GM19324 (cell line): ENCODE measurements around the gene GSTT2.
"Not testable (repeated sequence)": the region's sequence is repeated elsewhere in the genome, so short reads cannot be mapped to it uniquely, and the experiment has no call there.

ENCODE experiments used
- ATAC-seq: cut with Tn5 transposase; IDR thresholded peaks from one replicate; pipeline ENCODE4 v1.9.1; 2021; ENCODE audit warnings: mild to moderate bottlenecking, moderate library complexity; ENCODE audit not compliant: unreplicated experiment, low FRiP score

The GSTT2 gene

DNA sequence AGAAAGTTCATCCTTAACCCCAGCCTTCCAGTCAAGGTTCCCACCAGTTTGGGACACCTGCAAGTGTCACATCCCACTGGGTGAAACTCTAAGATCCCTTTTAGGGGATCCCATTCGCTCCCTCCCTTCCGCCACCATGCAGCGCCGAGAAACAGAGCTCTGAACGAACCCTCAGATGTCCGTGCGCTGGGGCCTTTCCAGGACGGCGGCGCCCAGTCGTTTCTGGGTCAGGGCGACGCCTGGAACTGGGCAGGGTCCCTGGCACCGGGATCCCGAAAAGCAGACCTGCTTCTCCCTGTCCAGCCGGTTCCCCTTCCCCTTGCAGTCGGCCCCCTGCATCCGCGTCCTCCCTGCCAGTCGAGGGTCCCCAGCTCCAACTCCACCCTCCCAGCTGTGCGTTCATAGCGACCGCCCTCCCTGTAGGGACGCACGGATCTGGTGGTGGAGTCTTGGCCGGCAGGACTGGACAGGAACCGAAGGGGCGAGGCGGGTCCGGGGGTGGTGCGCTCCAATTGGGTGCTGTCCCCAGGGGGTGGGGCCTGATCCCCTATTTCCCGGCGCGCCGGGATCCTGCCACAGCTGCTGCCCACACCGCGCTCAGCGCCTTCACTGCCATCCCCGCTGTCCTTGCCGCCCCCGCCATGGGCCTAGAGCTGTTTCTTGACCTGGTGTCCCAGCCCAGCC is at the start of gene GSTT2:
TSS of gene GSTT2 (plus strand) at position 578 of the 684 bp plus-strand sequence.
- ATAC-seq, result not testable (repeated sequence)

- ATAC-seq, result no peak
Measured at GRCh38 chr22:23938328-23939016, 41.5 kb upstream of the GSTT2 start.

- no peak for ATAC-seq
Measured at GRCh38 chr22:23939017-23939357, 40.9 kb upstream of the GSTT2 start.

DNA sequence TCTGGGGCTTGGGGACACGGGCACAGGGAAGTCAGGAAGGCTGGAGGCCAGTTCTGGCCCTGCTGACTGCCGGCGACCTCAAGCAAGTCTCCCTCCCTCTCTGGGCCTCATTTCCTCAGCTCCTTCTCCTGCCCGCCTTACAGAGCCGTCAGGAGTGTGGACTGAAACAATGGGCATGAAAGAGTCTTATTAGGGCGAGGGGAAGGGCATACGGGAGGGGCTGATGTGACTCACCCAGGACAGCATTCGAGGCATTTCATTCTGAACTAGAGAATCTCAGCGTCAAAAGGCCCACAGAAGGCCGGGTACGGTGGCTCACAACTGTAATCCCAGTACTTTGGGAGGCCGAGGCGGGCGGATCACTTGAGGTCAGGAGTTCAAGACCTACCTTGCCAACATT is 39.8 kb upstream of the GSTT2 start:
- not testable (repeated sequence) for ATAC-seq

- ATAC-seq, result not testable (repeated sequence)
Measured at GRCh38 chr22:23947391-23947790, 32.5 kb upstream of the GSTT2 start.

GRCh38 chr22:23949764-23950163 is 30.2 kb upstream of the GSTT2 start:
- ATAC-seq, result not testable (repeated sequence)

DNA sequence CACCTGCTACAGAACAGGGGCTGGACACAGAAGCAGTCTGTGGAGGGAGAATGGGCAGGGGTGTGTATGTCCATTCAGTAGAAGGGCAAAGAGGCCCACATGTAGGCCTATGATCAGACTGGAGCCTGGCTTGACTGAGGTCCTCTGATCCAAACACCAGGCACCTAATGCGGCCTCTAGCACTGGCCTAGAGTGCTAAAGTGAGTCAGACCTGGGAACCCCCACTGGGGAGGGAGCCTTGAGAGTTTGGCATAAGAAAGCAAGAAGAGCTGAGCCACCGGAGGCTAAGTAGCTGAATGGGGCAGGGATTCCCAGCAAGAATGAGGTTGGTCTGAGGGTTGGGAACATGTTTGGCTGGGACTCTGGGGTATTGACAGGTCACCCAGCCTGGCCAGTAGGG is 28.6 kb upstream of the GSTT2 start:
- not testable (repeated sequence) for ATAC-seq

DNA sequence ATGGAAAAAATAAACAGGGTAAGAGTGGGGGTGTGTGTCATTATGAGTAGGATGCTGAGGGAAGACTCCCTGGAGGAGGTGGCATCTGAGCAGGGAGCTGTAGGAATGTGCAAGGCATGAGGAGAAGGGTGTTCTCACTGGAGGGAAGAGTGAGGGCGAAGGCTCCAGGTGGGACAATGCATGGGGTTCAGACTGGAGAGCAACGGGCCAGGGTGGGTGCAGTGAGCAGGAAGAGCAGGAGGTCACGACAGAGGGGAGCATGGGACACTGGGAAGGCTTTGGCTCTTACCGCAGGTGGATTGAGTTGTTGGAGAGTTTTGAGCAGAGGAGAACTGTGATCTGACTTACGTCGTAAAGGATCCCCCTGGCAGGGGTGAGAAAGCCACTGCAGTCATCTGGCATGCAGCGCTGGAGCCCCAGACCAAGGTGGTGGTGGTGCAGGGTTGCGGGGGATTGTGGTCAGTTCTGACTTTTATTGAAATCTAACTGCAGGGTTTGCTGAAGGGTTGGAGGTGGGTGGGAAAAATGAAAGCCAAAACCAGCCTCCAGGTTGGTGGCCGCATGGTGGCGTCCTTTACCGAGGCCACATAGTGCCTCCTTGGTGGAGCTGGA is 27.0 kb upstream of the GSTT2 start:
- ATAC-seq, result not testable (repeated sequence)

DNA sequence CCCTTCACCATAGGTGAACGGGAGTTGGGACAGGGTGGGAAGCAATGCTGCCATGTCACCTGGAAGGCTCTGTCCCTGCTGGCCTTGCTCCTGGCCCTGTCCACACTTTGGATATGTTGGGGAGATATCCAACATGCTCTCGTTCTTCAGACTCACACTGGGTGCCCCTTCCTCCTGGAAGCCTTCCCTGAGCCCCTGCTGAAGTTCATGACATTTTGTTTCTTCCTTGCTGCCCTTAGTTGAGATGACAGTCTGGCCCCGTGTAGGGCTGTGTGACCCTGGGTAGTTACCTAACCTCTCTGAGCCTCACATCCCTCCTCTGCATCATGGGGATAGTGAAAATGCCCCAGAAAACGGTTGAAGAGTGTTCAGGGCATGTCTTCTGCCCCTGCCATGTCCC is 26.4 kb upstream of the GSTT2 start:
- ATAC-seq, result not testable (repeated sequence)

- ATAC-seq, result not testable (repeated sequence)
Measured at GRCh38 chr22:23954193-23954990, 25.5 kb upstream of the GSTT2 start.

- ATAC-seq, result not testable (repeated sequence)
Measured at GRCh38 chr22:23954991-23955305, 25.0 kb upstream of the GSTT2 start.

DNA sequence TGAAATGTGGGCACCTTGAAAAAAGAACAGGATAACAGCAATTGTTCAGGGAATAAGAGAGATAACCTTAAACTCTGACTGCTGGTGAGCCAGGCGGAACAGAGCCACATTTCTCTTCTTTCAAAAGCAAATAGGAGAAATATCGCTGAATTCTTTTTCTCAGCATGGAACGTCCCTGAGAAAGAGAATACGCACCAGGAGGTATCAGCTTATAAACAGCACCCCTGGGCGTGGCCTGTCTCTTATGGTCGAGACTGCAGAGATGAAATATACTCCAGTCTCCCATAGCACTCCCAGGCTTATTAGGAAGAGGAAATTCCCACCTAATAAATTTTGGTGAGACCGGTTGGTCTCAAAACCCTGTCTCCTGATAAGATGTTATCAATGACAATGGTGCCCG is 24.0 kb upstream of the GSTT2 start:
- not testable (repeated sequence) for ATAC-seq

GRCh38 chr22:23956301-23956900 is 23.5 kb upstream of the GSTT2 start:
- ATAC-seq, result not testable (repeated sequence)

DNA sequence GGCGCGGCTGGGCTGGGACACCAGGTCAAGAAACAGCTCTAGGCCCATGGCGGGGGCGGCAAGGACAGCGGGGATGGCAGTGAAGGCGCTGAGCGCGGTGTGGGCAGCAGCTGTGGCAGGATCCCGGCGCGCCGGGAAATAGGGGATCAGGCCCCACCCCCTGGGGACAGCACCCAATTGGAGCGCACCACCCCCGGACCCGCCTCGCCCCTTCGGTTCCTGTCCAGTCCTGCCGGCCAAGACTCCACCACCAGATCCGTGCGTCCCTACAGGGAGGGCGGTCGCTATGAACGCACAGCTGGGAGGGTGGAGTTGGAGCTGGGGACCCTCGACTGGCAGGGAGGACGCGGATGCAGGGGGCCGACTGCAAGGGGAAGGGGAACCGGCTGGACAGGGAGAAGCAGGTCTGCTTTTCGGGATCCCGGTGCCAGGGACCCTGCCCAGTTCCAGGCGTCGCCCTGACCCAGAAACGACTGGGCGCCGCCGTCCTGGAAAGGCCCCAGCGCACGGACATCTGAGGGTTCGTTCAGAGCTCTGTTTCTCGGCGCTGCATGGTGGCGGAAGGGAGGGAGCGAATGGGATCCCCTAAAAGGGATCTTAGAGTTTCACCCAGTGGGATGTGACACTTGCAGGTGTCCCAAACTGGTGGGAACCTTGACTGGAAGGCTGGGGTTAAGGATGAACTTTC is 18.7 kb upstream of the GSTT2 start, which contains the start of gene GSTT2B:
TSS of gene GSTT2B (minus strand) at position 112 of the 688 bp plus-strand sequence. CDS start at position 48, 64 bp downstream.
- not testable (repeated sequence) for ATAC-seq

GRCh38 chr22:23966094-23966493 is 13.8 kb upstream of the GSTT2 start:
- ATAC-seq, result peak; percentile 25

DNA sequence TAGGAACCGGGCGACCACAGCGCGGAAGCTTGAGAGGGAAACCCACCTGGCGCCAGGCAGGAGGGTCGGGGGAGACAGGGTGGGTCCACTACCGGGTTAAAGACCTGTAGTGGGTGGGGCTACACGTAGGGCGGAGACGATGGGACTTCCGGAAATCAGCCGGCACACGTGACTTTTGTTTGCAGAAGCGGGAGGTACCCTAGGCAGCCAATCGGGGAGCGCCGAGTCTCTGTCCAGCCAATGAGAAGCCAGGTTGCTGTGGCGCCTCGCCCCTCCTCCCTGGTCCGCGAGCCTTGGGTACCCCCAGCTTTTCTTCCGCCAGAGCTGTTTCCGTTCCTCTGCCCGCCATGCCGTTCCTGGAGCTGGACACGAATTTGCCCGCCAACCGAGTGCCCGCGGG is 13.4 kb upstream of the GSTT2 start, which contains the start of gene DDTL:
TSS of gene DDTL (plus strand) at position 321 of the 400 bp plus-strand sequence. CDS start at position 348, 27 bp downstream.
- peak; percentile 92 for ATAC-seq

GRCh38 chr22:23969071-23969470 is 10.9 kb upstream of the GSTT2 start:
- no peak for ATAC-seq

DNA sequence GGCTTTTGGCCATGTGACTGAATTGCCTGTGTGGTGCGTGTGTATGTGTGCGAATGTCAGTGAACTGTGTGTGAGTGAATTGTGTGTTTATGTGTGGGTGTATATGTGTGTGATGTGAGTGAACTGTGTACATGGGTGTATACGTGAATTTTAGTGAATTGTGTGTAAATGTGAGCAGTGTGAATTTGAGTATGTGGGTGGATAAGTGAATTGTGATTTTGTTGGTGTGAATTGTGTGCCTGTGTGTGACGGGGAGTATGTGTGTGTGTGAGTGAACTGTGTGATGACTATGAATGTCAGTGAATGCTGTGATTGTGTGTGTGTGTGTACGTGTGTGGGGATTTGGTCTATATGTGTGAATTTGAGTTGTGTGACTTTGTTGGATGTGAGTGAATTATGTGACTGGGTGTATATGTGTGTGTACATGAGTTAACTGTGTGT is 9.7 kb upstream of the GSTT2 start:
- ATAC-seq, result no peak

GRCh38 chr22:23970816-23971486 is 9.0 kb upstream of the GSTT2 start:
- no peak for ATAC-seq
